Measurements from ENCODE around the gene TNP1.

TNP1 gene

GRCh38 chr2:216901273-216901672, 41.4 kb upstream of the TNP1 start:
- ChIA-PET POLR2A (no interaction called here), CTCF (no interaction called here)
- Histone ChIP-seq H3K4me3 (ENCODE audit: low read depth, low read length) (no peak overlapping the region), H3K27ac (ENCODE audit: extremely low read depth, low read depth, low read length) (no peak overlapping the region), H3K9me3 (ENCODE audit: control insufficient read depth, insufficient read depth, low read depth, low read length) (no peaks in the 10 kb centered on the region), H3K4me1 (ENCODE audit: control insufficient read depth, insufficient read depth, low read length) (no peaks in the 10 kb centered on the region), H3K36me3 (ENCODE audit: control insufficient read depth in 2 of 2, insufficient read depth in 1 of 2, low read length in 2 of 2) (no peaks in the 10 kb centered on the region)
- TF ChIP-seq ZNF423 (tag by site-specific recombination; IDR thresholded peaks at IDR 0.05): no peak
- TF ChIP-seq HIC1 (tag by site-specific recombination; IDR thresholded peaks at IDR 0.05): no peak
- no peak for TF ChIP-seq ZNF324 (tag by site-specific recombination; IDR thresholded peaks at IDR 0.05)
- no peak for TF ChIP-seq SP2 (tag by site-specific recombination; IDR thresholded peaks at IDR 0.05)
- TF ChIP-seq ZBTB6 (tag by site-specific recombination; IDR thresholded peaks at IDR 0.05): no peak
- no peak for TF ChIP-seq ZNF670 (tag by site-specific recombination; IDR thresholded peaks at IDR 0.05; ENCODE audit: low read depth)
- TF ChIP-seq ZNF629 (tag by site-specific recombination; IDR thresholded peaks at IDR 0.05): no peak
- TF ChIP-seq HOXD13 (CRISPR knock-in tag; IDR thresholded peaks at IDR 0.05; ENCODE audit: borderline replicate concordance): no peak
- no peak for TF ChIP-seq ZNF404 (tag by site-specific recombination; IDR thresholded peaks at IDR 0.05)
- no peak for TF ChIP-seq PRDM2 (tag by site-specific recombination; IDR thresholded peaks at IDR 0.05; ENCODE audit: borderline replicate concordance)
- no peak for TF ChIP-seq ZBTB21 (tag by site-specific recombination; IDR thresholded peaks at IDR 0.05)
- no peak for TF ChIP-seq ZNF747 (tag by site-specific recombination; IDR thresholded peaks at IDR 0.05)
- no peak for TF ChIP-seq ZNF776 (tag by site-specific recombination; IDR thresholded peaks at IDR 0.05; ENCODE audit: borderline replicate concordance)
- no peak for TF ChIP-seq ZBTB44 (tag by site-specific recombination; IDR thresholded peaks at IDR 0.05)

- TF ChIP-seq ZNF830 (tag by site-specific recombination; IDR thresholded peaks at IDR 0.05; ENCODE audit: low read depth) (no peak), ZNF792 (tag by site-specific recombination; IDR thresholded peaks at IDR 0.05) (no peak), KLF1 (tag by site-specific recombination; IDR thresholded peaks at IDR 0.05) (no peak), ZNF175 (tag by site-specific recombination; IDR thresholded peaks at IDR 0.05) (no peak)
- Histone ChIP-seq H3K27ac (ENCODE audit: extremely low read depth, low read depth, low read length) (no peak overlapping the region), H3K36me3 (ENCODE audit: control insufficient read depth in 2 of 2, insufficient read depth in 1 of 2, low read length in 2 of 2) (no peaks in the 10 kb centered on the region), H3K4me1 (ENCODE audit: control insufficient read depth, insufficient read depth, low read length) (no peaks in the 10 kb centered on the region), H3K4me3 (ENCODE audit: low read depth, low read length) (no peak overlapping the region), H3K9me3 (ENCODE audit: control insufficient read depth, insufficient read depth, low read depth, low read length) (no peaks in the 10 kb centered on the region)
- ChIA-PET POLR2A (no interaction called here), CTCF (no interaction called here)
These were observed 40.5 kb upstream of the TNP1 start for GRCh38 chr2:216900406-216900805.

Measured in HEK293 (cell line).